H9 (cell line): ENCODE measurements around the gene ENOX2. TPM values are rescaled to one million over a fixed set of nuclear protein-coding genes. Genes with fewer than 3 reads are reported as not detected.

Experiments
- DNase-seq: peaks from one replicate; pipeline ENCODE4 v3.0.0-alpha.2; 2017
- H2AFZ ChIP-seq: one replicate; pipeline ENCODE4 v1.6.1; 2013; ENCODE audit warnings: mild to moderate bottlenecking, low read length, control low read depth, moderate library complexity
- H2AK5ac ChIP-seq: 2 replicates; pipeline ENCODE4 v1.6.1; 2013; ENCODE audit warnings: low read length, control low read depth, mixed read lengths; ENCODE audit not compliant: insufficient read length
- H2BK120ac ChIP-seq: one replicate; pipeline ENCODE4 v1.6.1; 2013; ENCODE audit warnings: low read depth, mild to moderate bottlenecking, low read length, control low read depth, inconsistent platforms; ENCODE audit not compliant: poor library complexity, severe bottlenecking
- H2BK12ac ChIP-seq: 2 replicates; pipeline ENCODE4 v1.6.1; 2013; ENCODE audit warnings: low read length, control low read depth, mixed read lengths, low read depth; ENCODE audit not compliant: insufficient read length
- H2BK15ac ChIP-seq: 2 replicates; pipeline ENCODE4 v1.6.1; 2013; ENCODE audit warnings: low read depth, low read length, control low read depth
- H2BK20ac ChIP-seq: one replicate; pipeline ENCODE4 v1.6.1; 2013; ENCODE audit warnings: low read depth, mild to moderate bottlenecking, low read length, control low read depth, inconsistent platforms; ENCODE audit not compliant: poor library complexity, severe bottlenecking
- H2BK5ac ChIP-seq: 2 replicates; pipeline ENCODE4 v1.6.1; 2013; ENCODE audit warnings: low read length, control low read depth, mixed read lengths; ENCODE audit not compliant: insufficient read length
- H3K14ac ChIP-seq: 2 replicates; pipeline ENCODE4 v1.6.1; 2013; ENCODE audit warnings: low read length, control low read depth; ENCODE audit not compliant: insufficient read depth
- H3K18ac ChIP-seq: 2 replicates; pipeline ENCODE4 v1.6.1; 2013; ENCODE audit warnings: low read depth, mild to moderate bottlenecking, mixed read lengths, low read length, control low read depth; ENCODE audit not compliant: insufficient read length
- H3K23ac ChIP-seq: 2 replicates; pipeline ENCODE4 v1.6.1; 2013; ENCODE audit warnings: low read length, control low read depth, mixed read lengths, low read depth; ENCODE audit not compliant: insufficient read length
- H3K23me2 ChIP-seq: 2 replicates; pipeline ENCODE4 v1.6.1; 2013; ENCODE audit warnings: low read depth, mild to moderate bottlenecking, mixed read lengths, low read length, control low read depth; ENCODE audit not compliant: insufficient read length, poor library complexity, severe bottlenecking
- H3K27ac ChIP-seq: 2 replicates; pipeline ENCODE4 v1.5.1; 2013; ENCODE audit warnings: low read length, control low read depth, mixed read lengths, low read depth; ENCODE audit not compliant: insufficient read length
- H3K27me3 ChIP-seq: 2 replicates; pipeline ENCODE4 v1.6.1; 2013; ENCODE audit warnings: low read length, control low read depth, inconsistent platforms; ENCODE audit not compliant: insufficient read depth
- H3K4ac ChIP-seq: 2 replicates; pipeline ENCODE4 v1.6.1; 2013; ENCODE audit warnings: low read depth, mild to moderate bottlenecking, control low read depth, inconsistent platforms, low read length, moderate library complexity
- H3K4me1 ChIP-seq: 2 replicates; pipeline ENCODE4 v1.6.1; 2013; ENCODE audit warnings: low read length, control low read depth, inconsistent platforms; ENCODE audit not compliant: insufficient read depth
- H3K4me2 ChIP-seq: 2 replicates; pipeline ENCODE4 v1.6.1; 2013; ENCODE audit warnings: low read length, control low read depth, mixed read lengths; ENCODE audit not compliant: insufficient read length, insufficient read depth
- H3K56ac ChIP-seq: 2 replicates; pipeline ENCODE4 v1.6.1; 2013; ENCODE audit warnings: low read depth, mild to moderate bottlenecking, mixed read lengths, low read length, control low read depth; ENCODE audit not compliant: insufficient read length
- H3K79me1 ChIP-seq: 2 replicates; pipeline ENCODE4 v1.6.1; 2013; ENCODE audit warnings: low read depth, mild to moderate bottlenecking, moderate library complexity, low read length, control low read depth, inconsistent platforms; ENCODE audit not compliant: insufficient read depth, poor library complexity, severe bottlenecking
- H3K79me2 ChIP-seq: 2 replicates; pipeline ENCODE4 v1.6.1; 2013; ENCODE audit warnings: low read length, control low read depth, inconsistent platforms; ENCODE audit not compliant: insufficient read depth
- H3K9ac ChIP-seq: 2 replicates; pipeline ENCODE4 v1.6.1; 2013; ENCODE audit warnings: low read length, control low read depth, mixed read lengths; ENCODE audit not compliant: insufficient read length; ENCODE audit errors: extremely low read depth
- H3K9me3 ChIP-seq: one replicate; pipeline ENCODE4 v1.6.1; 2013; ENCODE audit warnings: low read depth, low read length, inconsistent platforms; ENCODE audit not compliant: control insufficient read depth
- H3T11ph ChIP-seq: one replicate; pipeline ENCODE4 v1.6.1; 2013; ENCODE audit warnings: mild to moderate bottlenecking, low read length, control low read depth, inconsistent platforms
- H4K20me1 ChIP-seq: one replicate; pipeline ENCODE4 v1.6.1; 2013; ENCODE audit not compliant: control insufficient read depth, insufficient read length, insufficient read depth
- H4K5ac ChIP-seq: 2 replicates; pipeline ENCODE4 v1.6.1; 2013; ENCODE audit warnings: low read depth, mild to moderate bottlenecking, mixed read lengths, low read length, control low read depth; ENCODE audit not compliant: insufficient read length
- H4K8ac ChIP-seq: replicated peaks from 2 replicates; pipeline ENCODE4 v1.6.1; 2013; ENCODE audit warnings: low read length, control low read depth, mixed read lengths, low read depth; ENCODE audit not compliant: insufficient read length
- H4K91ac ChIP-seq: 2 replicates; pipeline ENCODE4 v1.6.1; 2013; ENCODE audit warnings: low read depth, mild to moderate bottlenecking, moderate library complexity, mixed read lengths, low read length, control low read depth; ENCODE audit not compliant: insufficient read length
- H3K27ac Mint-ChIP-seq, 3 experiments: 2 replicates in 2 of 3; 3 replicates in 1 of 3; pipeline ENCODE4 v1.8.0; 2020 to 2021; ENCODE audit warnings: mixed read lengths in 3 of 3, mild to moderate bottlenecking in 1 of 3, moderate library complexity in 1 of 3
- H3K27me3 Mint-ChIP-seq: 2 replicates; pipeline ENCODE4 v1.8.0; 2021; ENCODE audit warnings: low read depth, mild to moderate bottlenecking, moderate library complexity, mixed read lengths
- H3K36me3 Mint-ChIP-seq, 3 experiments: 2 replicates in 2 of 3; 3 replicates in 1 of 3; pipeline ENCODE4 v1.8.0; 2020 to 2021; ENCODE audit warnings: low read depth in 3 of 3, mixed read lengths in 3 of 3; ENCODE audit not compliant: insufficient read depth in 1 of 3
- H3K4me1 Mint-ChIP-seq, 2 experiments: 2 replicates each; pipeline ENCODE4 v1.8.0; 2020; ENCODE audit warnings: mixed read lengths in 2 of 2
- H3K4me3 Mint-ChIP-seq, 2 experiments: 2 replicates in 1 of 2; 3 replicates in 1 of 2; pipeline ENCODE4 v1.8.0; 2020 to 2021; ENCODE audit warnings: mild to moderate bottlenecking in 2 of 2, mixed read lengths in 2 of 2, moderate library complexity in 1 of 2
- H3K9me3 Mint-ChIP-seq, 2 experiments: 2 replicates in 1 of 2; 3 replicates in 1 of 2; pipeline ENCODE4 v1.8.0; 2020; ENCODE audit warnings: mild to moderate bottlenecking in 2 of 2, mixed read lengths in 2 of 2, moderate library complexity in 1 of 2
- CTCF ChIP-seq: fragments of 200-600 bp; sonication (generic); conservative IDR thresholded peaks from 3 replicates; pipeline ENCODE4 v1.8.0; 2021; ENCODE audit warnings: antibody characterized with exemption, mild to moderate bottlenecking
- WGBS: extraction: QIAGEN DNeasy Blood & Tissue Kit; methylation state at CpG from one replicate; pipeline ENCODE4 v1.1.7; 2013; ENCODE audit warnings: missing lambda C conversion rate, low lambda C conversion rate, mixed read lengths; ENCODE audit not compliant: insufficient read length; ENCODE audit errors: extremely low coverage; 5-methylcytosine and 5-hydroxymethylcytosine counted together
- total RNA-seq: library from RNA; stranded (reverse); gene quantifications from 2 replicates; pipeline ENCODE4 v1.2.1, GENCODE V29; 2021

The ENOX2 gene
- total RNA-seq, 1 experiment from 2014 or later: 17.7 TPM

DNA sequence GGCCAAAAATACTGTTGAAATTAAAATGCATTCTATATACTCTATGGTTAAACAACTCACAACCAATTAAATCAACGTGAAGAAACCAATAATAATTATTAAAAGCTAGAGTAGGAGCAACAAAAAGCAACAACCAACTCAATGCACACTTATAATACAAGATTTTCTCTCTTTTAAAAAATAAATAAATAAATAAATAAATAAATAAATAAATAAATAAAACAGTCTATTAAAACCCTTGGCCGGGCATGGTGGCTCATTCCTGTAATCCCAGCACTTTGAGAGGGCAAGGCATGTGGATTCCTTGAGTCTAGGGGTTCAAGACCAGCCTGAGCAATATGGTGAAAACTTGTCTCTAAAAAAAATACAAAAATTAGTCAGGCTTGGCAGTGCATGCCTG is 62.7 kb downstream of the ENOX2 start:
- no peaks in the 10 kb centered on the region for H3K79me1 ChIP-seq
- no peak overlapping the region for H4K8ac ChIP-seq
- H3K27ac ChIP-seq: no peak overlapping the region
- H3K4me1 ChIP-seq: peaks cover 2% of the 10 kb centered on the region; the same call in 1 of the 2 replicates
- H3T11ph ChIP-seq: no peak overlapping the region
- H2BK5ac ChIP-seq: no peak overlapping the region
- H2BK120ac ChIP-seq: no peak overlapping the region
- no peak overlapping the region for H3K27ac Mint-ChIP-seq
- no peak overlapping the region for H3K4ac ChIP-seq
- H4K20me1 ChIP-seq: no peaks in the 10 kb centered on the region
- H3K4me2 ChIP-seq: no peak overlapping the region
- H2BK12ac ChIP-seq: no peak overlapping the region
- TF ChIP-seq CTCF: no peak
- no peak overlapping the region for H3K18ac ChIP-seq
- no peaks in the 10 kb centered on the region for H3K27me3 Mint-ChIP-seq
- no peak overlapping the region for H3K23ac ChIP-seq
- no peak overlapping the region for H4K91ac ChIP-seq
- peaks cover 8 to 14% of the 10 kb centered on the region in 2 experiments for H3K4me1 Mint-ChIP-seq
- no peaks in the 10 kb centered on the region for H3K79me2 ChIP-seq
- H3K27me3 ChIP-seq: no peaks in the 10 kb centered on the region
- no peaks in the 10 kb centered on the region for H3K23me2 ChIP-seq
- H2BK20ac ChIP-seq: no peak overlapping the region
- H4K5ac ChIP-seq: no peak overlapping the region
- no peak overlapping the region for H2BK15ac ChIP-seq
- no peak overlapping the region for H3K9ac ChIP-seq
- H3K36me3 Mint-ChIP-seq: no peaks in the 10 kb centered on the region
- no peak overlapping the region for H3K14ac ChIP-seq
- no peak overlapping the region for H2AK5ac ChIP-seq
- no peak overlapping the region for H2AFZ ChIP-seq
- no peak for DNase-seq
- H3K56ac ChIP-seq: no peak overlapping the region
- no peak overlapping the region for H3K4me3 Mint-ChIP-seq
- H3K9me3 ChIP-seq: no peaks in the 10 kb centered on the region
- WGBS: no CpG with 5 or more reads among the region's 2 CpGs
- no peaks in the 10 kb centered on the region for H3K9me3 Mint-ChIP-seq
